DND-41 (cell line): ENCODE data around the gene FAM53A.

Experiments
- CTCF ChIP-seq: IDR thresholded peaks from 2 replicates; pipeline ENCODE4 v1.5.1; 2012; ENCODE audit warnings: borderline replicate concordance, low read length, moderate library complexity, mild to moderate bottlenecking; ENCODE audit not compliant: poor library complexity, severe bottlenecking; ENCODE audit errors: extremely low read depth
- EZH2 ChIP-seq: IDR thresholded peaks from 3 replicates; pipeline ENCODE4 v1.6.1; 2012; ENCODE audit warnings: borderline replicate concordance, low read depth, mild to moderate bottlenecking, moderate library complexity, low read length, inconsistent platforms; ENCODE audit not compliant: severe bottlenecking

GRCh38 chr4:1727117-1728031, 43.3 kb upstream of the FAM53A start:
- TF ChIP-seq CTCF (no peak), EZH2 (no peak)
